B cell (primary cell): Measurements from ENCODE around the gene LARP4. TPM values are rescaled to one million over a fixed set of nuclear protein-coding genes. Genes with fewer than 3 reads are reported as not detected.

Experiments used
- ATAC-seq: fragments of 200-7000 bp; cut with Tn5 transposase; one replicate; pipeline ENCODE4 v1.10.0; 2021; ENCODE audit warnings: low read depth, mild to moderate bottlenecking, moderate number of reproducible peaks, moderate library complexity
- CTCF ChIA-PET: fragments of 350-600 bp; sonication (Branson Sonifier 250); formaldehyde crosslinking; loops from one replicate; lab custom pipeline; 2021; ENCODE audit warnings: antibody characterized with exemption, inconsistent platforms; lab: Charles Lee
- POLR2A ChIA-PET: fragments of 350-600 bp; sonication (Branson Sonifier 250); formaldehyde crosslinking; loops from one replicate; lab custom pipeline; 2021; ENCODE audit warnings: antibody characterized with exemption; lab: Charles Lee
- DNase-seq: peaks from one replicate; pipeline ENCODE4 v3.0.0; 2013
- H2AFZ ChIP-seq: 2 replicates; pipeline ENCODE4 v1.6.1; 2012; ENCODE audit warnings: mild to moderate bottlenecking, low read depth, low read length; ENCODE audit not compliant: insufficient read depth, poor library complexity, severe bottlenecking
- H3K27ac ChIP-seq, 2 donors: 1 replicate in 1 of 2; 2 replicates in 1 of 2; pipeline ENCODE4 v1.5.1; 2012 to 2013; ENCODE audit warnings: low read length in 2 of 2, mild to moderate bottlenecking in 2 of 2, moderate library complexity in 1 of 2
- H3K27me3 ChIP-seq, 4 experiments: fragments of 200-600 bp in 1 of 4; sonication (generic) in 1 of 4; replicated peaks in 1 of 4; 1 replicate in 2 of 4; 2 replicates in 2 of 4; pipeline versions ENCODE4 v1.6.1 to v1.7.0; 2013 to 2016; ENCODE audit warnings: low read length in 3 of 4, mild to moderate bottlenecking in 2 of 4, mixed read lengths in 1 of 4, moderate library complexity in 1 of 4; ENCODE audit not compliant: insufficient read depth in 4 of 4, control insufficient read depth in 3 of 4; ENCODE audit errors: control extremely low read depth in 1 of 4
- H3K36me3 ChIP-seq, 2 experiments: replicated peaks in 1 of 2; 1 replicate in 1 of 2; 2 replicates in 1 of 2; pipeline versions ENCODE4 v1.6.1 to v1.7.1; 2013; ENCODE audit warnings: low read length in 1 of 2; ENCODE audit not compliant: insufficient read depth in 2 of 2, control insufficient read depth in 1 of 2; ENCODE audit errors: control extremely low read depth in 1 of 2, extremely low read depth in 1 of 2
- H3K4me1 ChIP-seq, 2 donors: fragments of 200-600 bp in 1 of 2; sonication (generic) in 1 of 2; 1 replicate in 1 of 2; 2 replicates in 1 of 2; pipeline versions ENCODE4 v1.5.1 to v1.6.1; 2013 to 2017; ENCODE audit warnings: low read length in 2 of 2; ENCODE audit not compliant: control insufficient read depth in 2 of 2, insufficient read depth in 2 of 2
- H3K4me2 ChIP-seq: replicated peaks from 2 replicates; pipeline ENCODE3; 2012; ENCODE audit warnings: mild to moderate bottlenecking, low read depth, low read length; ENCODE audit not compliant: poor library complexity, severe bottlenecking
- H3K4me3 ChIP-seq, 5 experiments: fragments of 200-600 bp in 1 of 5; sonication (generic) in 1 of 5; 1 replicate in 3 of 5; 2 replicates in 2 of 5; pipeline versions ENCODE4 v1.5.1 to v1.7.0; 2011 to 2016; ENCODE audit warnings: low read length in 4 of 5, mild to moderate bottlenecking in 4 of 5, low read depth in 2 of 5, control low read depth in 1 of 5, moderate library complexity in 1 of 5; ENCODE audit not compliant: insufficient read depth in 1 of 5; ENCODE audit errors: control extremely low read depth in 1 of 5, extremely low read depth in 1 of 5
- H3K79me2 ChIP-seq: fragments of 200-600 bp; sonication (generic); one replicate; pipeline ENCODE4 v1.6.0; 2016; ENCODE audit warnings: low read length; ENCODE audit not compliant: control insufficient read depth, insufficient read depth
- H3K9ac ChIP-seq: fragments of 200-600 bp; sonication (generic); 2 replicates; pipeline ENCODE4 v1.6.1; 2017; ENCODE audit warnings: mild to moderate bottlenecking, low read length, moderate library complexity
- H3K9me3 ChIP-seq, 3 donors: one replicate each; pipeline versions ENCODE4 v1.6.1 to v1.7.1; 2013; ENCODE audit warnings: low read length in 2 of 3; ENCODE audit not compliant: control insufficient read depth in 2 of 3, insufficient read depth in 1 of 3; ENCODE audit errors: control extremely low read depth in 1 of 3
- H4K20me1 ChIP-seq: 2 replicates; pipeline ENCODE4 v1.6.0; 2012; ENCODE audit warnings: mild to moderate bottlenecking, low read length; ENCODE audit not compliant: insufficient read depth, control insufficient read depth, poor library complexity, severe bottlenecking
- H3K27ac Mint-ChIP-seq: one replicate; pipeline ENCODE4 v1.8.0; 2021; ENCODE audit warnings: mixed read lengths
- H3K27me3 Mint-ChIP-seq: one replicate; pipeline ENCODE4 v1.8.0; 2021; ENCODE audit warnings: mixed read lengths
- H3K4me1 Mint-ChIP-seq: one replicate; pipeline ENCODE4 v1.8.0; 2021; ENCODE audit warnings: mixed read lengths
- H3K4me3 Mint-ChIP-seq: one replicate; pipeline ENCODE4 v1.8.0; 2021; ENCODE audit warnings: mixed read lengths
- H3K9me3 Mint-ChIP-seq: one replicate; pipeline ENCODE4 v1.8.0; 2022; ENCODE audit warnings: mixed read lengths; ENCODE audit not compliant: insufficient read depth
- EZH2 ChIP-seq: IDR thresholded peaks from 2 replicates; pipeline ENCODE4 v1.6.1; 2012; ENCODE audit warnings: borderline replicate concordance, low read depth, mild to moderate bottlenecking, moderate library complexity, low read length; ENCODE audit not compliant: insufficient read depth, poor library complexity, severe bottlenecking
- WGBS: methylation state at CpG from one replicate; pipeline ENCODE4 v1.1.5; 2013; ENCODE audit warnings: missing lambda C conversion rate; ENCODE audit not compliant: insufficient coverage; 5-methylcytosine and 5-hydroxymethylcytosine counted together
- intact Hi-C: fragments of 100-400 bp; cut with micrococcal nuclease; formaldehyde crosslinking; loops from one replicate; pipeline ENCODE4 v1.10.0; 2022
- polyA plus RNA-seq: library from polyadenylated mRNA; depleted of rRNA; stranded (reverse); fragments of >200 nt; gene quantifications from 2 replicates; pipeline ENCODE4 v1.2.3, GENCODE V29; 2012
- total RNA-seq, 2 donors: library from RNA; stranded (reverse); fragments of 120-200 nt in 1 of 2; gene quantifications; 1 replicate in 1 of 2; 2 replicates in 1 of 2; pipeline versions ENCODE4 v1.2.3 to v1.2.4, GENCODE V29; 2013 to 2022
- TF ChIP-seq, protein P1 (sequence below): fragments of 200-600 bp; IDR thresholded peaks from one replicate; pipeline ENCODE4 v1.8.0; 2022; ENCODE audit warnings: antibody characterized with exemption, mild to moderate bottlenecking

LARP4 gene
- total and polyA plus RNA-seq, 2 donors (not counting 1 experiment from before 2014, with no cell fraction given), result 5.5 to 48.4 TPM

- no peak overlapping the region for H3K4me3 Mint-ChIP-seq
- no CpG with 5 or more reads among the region's 3 CpGs for WGBS
- no peak overlapping the region for H2AFZ ChIP-seq
- no peak overlapping the region for H3K4me3 ChIP-seq
- no peak for TF ChIP-seq EZH2
- TF ChIP-seq, protein P1, sequence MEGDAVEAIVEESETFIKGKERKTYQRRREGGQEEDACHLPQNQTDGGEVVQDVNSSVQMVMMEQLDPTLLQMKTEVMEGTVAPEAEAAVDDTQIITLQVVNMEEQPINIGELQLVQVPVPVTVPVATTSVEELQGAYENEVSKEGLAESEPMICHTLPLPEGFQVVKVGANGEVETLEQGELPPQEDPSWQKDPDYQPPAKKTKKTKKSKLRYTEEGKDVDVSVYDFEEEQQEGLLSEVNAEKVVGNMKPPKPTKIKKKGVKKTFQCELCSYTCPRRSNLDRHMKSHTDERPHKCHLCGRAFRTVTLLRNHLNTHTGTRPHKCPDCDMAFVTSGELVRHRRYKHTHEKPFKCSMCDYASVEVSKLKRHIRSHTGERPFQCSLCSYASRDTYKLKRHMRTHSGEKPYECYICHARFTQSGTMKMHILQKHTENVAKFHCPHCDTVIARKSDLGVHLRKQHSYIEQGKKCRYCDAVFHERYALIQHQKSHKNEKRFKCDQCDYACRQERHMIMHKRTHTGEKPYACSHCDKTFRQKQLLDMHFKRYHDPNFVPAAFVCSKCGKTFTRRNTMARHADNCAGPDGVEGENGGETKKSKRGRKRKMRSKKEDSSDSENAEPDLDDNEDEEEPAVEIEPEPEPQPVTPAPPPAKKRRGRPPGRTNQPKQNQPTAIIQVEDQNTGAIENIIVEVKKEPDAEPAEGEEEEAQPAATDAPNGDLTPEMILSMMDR, result no peak
- peaks cover 0 to 6% of the 10 kb centered on the region in 2 donors for H3K4me1 ChIP-seq
- H4K20me1 ChIP-seq, result no peaks in the 10 kb centered on the region
- no peaks in the 10 kb centered on the region for H3K27me3 ChIP-seq
- no peak overlapping the region for H3K9ac ChIP-seq
- POLR2A ChIA-PET, result no interaction called here
- H3K27ac ChIP-seq, result no peak overlapping the region
- no peaks in the 10 kb centered on the region for H3K79me2 ChIP-seq
- H3K4me2 ChIP-seq, result no peak overlapping the region
- CTCF ChIA-PET, result interaction anchor here (0.6 kb wide), 1 partner anchor 1550 kb away, joined by 4 read pairs; no protein-coding TSS in a partner anchor
- H3K9me3 ChIP-seq, result no peaks in the 10 kb centered on the region
- H3K27ac Mint-ChIP-seq, result no peak overlapping the region
- no peaks in the 10 kb centered on the region for H3K27me3 Mint-ChIP-seq
- H3K36me3 ChIP-seq, result no peaks in the 10 kb centered on the region
- no peak for ATAC-seq
- intact Hi-C loops, result no loop called here
- no peak for DNase-seq
- peaks cover 8% of the 10 kb centered on the region for H3K4me1 Mint-ChIP-seq
- H3K9me3 Mint-ChIP-seq, result no peaks in the 10 kb centered on the region
These were observed 10.4 kb upstream of the LARP4 start for GRCh38 chr12:50390316-50390741.

GRCh38 chr12:50394469-50395029, 6.1 kb upstream of the LARP4 start:
- no peak for ATAC-seq
- POLR2A ChIA-PET, result no interaction called here

More at GRCh38 chr12:50394469-50395029, 6.1 kb upstream of the LARP4 start:
- H3K4me1 Mint-ChIP-seq, result no peaks in the 10 kb centered on the region
- no peaks in the 10 kb centered on the region for H4K20me1 ChIP-seq
- H3K4me2 ChIP-seq, result no peak overlapping the region
- CTCF ChIA-PET, result no interaction called here
- no peaks in the 10 kb centered on the region for H3K4me1 ChIP-seq
- no peak overlapping the region for H3K4me3 ChIP-seq
- no peak overlapping the region for H3K4me3 Mint-ChIP-seq
- H3K79me2 ChIP-seq, result no peaks in the 10 kb centered on the region
- no peaks in the 10 kb centered on the region for H3K9me3 ChIP-seq
- H3K27me3 ChIP-seq, result no peaks in the 10 kb centered on the region
- H3K9me3 Mint-ChIP-seq, result no peaks in the 10 kb centered on the region
- no peaks in the 10 kb centered on the region for H3K36me3 ChIP-seq
- H3K27ac ChIP-seq, result no peak overlapping the region
- peaks cover 9% of the 10 kb centered on the region for H3K27me3 Mint-ChIP-seq
- no peak overlapping the region for H3K9ac ChIP-seq
- H2AFZ ChIP-seq, result no peak overlapping the region
- no peak for TF ChIP-seq EZH2
- TF ChIP-seq, protein P1, result no peak
- no peak for DNase-seq
- intact Hi-C loops, result no loop called here
- 83% methylated on average over 1 of the region's 4 CpGs for WGBS
- no peak overlapping the region for H3K27ac Mint-ChIP-seq
